Nephron progenitor cell (in vitro differentiated cells): ENCODE results near the gene MAN1C1.

Experiments
- DNase-seq: peaks from one replicate; pipeline ENCODE4 v3.0.0; 2021
- H3K27ac Mint-ChIP-seq: 2 replicates; pipeline ENCODE4 v1.8.0; 2021; ENCODE audit warnings: mild to moderate bottlenecking, moderate library complexity, mixed read lengths
- H3K27me3 Mint-ChIP-seq: 2 replicates; pipeline ENCODE4 v1.8.0; 2021; ENCODE audit warnings: mild to moderate bottlenecking, low read depth, mixed read lengths; ENCODE audit not compliant: poor library complexity
- H3K36me3 Mint-ChIP-seq: 2 replicates; pipeline ENCODE4 v1.8.0; 2021; ENCODE audit warnings: low read depth, mixed read lengths
- H3K4me1 Mint-ChIP-seq: 2 replicates; pipeline ENCODE4 v1.8.0; 2021; ENCODE audit warnings: mixed read lengths
- H3K4me3 Mint-ChIP-seq: 2 replicates; pipeline ENCODE4 v1.8.0; 2021; ENCODE audit warnings: mild to moderate bottlenecking, moderate library complexity, mixed read lengths
- H3K9me3 Mint-ChIP-seq: 2 replicates; pipeline ENCODE4 v1.8.0; 2021; ENCODE audit warnings: mild to moderate bottlenecking, moderate library complexity, mixed read lengths
- TF ChIP-seq, protein P1 (sequence below): fragments of 200-600 bp; sonication (generic); IDR thresholded peaks from 2 replicates; pipeline ENCODE4 v1.5.0; 2021; ENCODE audit warnings: antibody characterized with exemption

The MAN1C1 gene

GRCh38 chr1:25816112-25816718 is 199.6 kb downstream of the MAN1C1 start:
- Mint-ChIP-seq H3K4me1 (peaks cover 30% of the 10 kb centered on the region), H3K27me3 (no peaks in the 10 kb centered on the region), H3K4me3 (no peak overlapping the region), H3K27ac (no peak overlapping the region), H3K36me3 (no peaks in the 10 kb centered on the region), H3K9me3 (no peaks in the 10 kb centered on the region)
- TF ChIP-seq, protein P1, sequence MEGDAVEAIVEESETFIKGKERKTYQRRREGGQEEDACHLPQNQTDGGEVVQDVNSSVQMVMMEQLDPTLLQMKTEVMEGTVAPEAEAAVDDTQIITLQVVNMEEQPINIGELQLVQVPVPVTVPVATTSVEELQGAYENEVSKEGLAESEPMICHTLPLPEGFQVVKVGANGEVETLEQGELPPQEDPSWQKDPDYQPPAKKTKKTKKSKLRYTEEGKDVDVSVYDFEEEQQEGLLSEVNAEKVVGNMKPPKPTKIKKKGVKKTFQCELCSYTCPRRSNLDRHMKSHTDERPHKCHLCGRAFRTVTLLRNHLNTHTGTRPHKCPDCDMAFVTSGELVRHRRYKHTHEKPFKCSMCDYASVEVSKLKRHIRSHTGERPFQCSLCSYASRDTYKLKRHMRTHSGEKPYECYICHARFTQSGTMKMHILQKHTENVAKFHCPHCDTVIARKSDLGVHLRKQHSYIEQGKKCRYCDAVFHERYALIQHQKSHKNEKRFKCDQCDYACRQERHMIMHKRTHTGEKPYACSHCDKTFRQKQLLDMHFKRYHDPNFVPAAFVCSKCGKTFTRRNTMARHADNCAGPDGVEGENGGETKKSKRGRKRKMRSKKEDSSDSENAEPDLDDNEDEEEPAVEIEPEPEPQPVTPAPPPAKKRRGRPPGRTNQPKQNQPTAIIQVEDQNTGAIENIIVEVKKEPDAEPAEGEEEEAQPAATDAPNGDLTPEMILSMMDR, result no peak
- no peak for DNase-seq

DNA sequence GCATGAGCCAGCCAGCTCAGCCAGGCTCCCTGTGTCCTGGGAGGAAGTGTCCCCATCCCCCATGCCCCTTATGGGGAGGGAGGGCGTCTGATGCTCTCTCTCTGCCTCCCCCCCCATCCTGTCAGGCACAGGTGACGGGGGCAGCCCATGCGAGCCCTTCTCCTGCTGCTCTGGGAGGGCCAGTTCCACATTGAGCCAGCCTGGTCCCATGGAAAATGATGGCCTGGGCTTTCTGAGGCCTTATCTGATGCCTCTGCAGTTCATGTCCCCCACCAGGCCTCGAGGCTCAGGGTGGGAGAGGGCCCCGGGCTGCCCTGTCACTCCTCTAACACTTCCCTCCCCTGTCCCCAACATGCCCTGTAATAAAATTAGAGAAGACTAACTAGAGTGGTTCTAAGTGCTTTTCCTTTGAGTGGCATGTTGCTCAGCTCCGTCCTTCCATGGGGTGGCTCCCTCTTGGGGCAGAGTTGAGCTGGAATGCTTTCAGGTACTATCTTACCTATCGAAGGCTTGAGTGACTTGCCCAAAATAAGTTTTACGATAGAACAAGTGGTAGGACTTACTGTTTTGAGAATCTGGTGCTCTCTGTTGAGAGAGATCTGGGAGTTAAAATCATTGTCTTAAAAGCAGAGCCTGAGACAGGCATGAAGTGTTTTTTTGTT is 201.4 kb downstream of the MAN1C1 start:
- DNase-seq, result no peak
- peak overlapping the region; percentile 99 for H3K4me3 Mint-ChIP-seq
- peaks cover 42% of the 10 kb centered on the region for H3K4me1 Mint-ChIP-seq
- peaks cover under 1% of the 10 kb centered on the region for H3K27me3 Mint-ChIP-seq
- H3K36me3 Mint-ChIP-seq, result no peaks in the 10 kb centered on the region
- TF ChIP-seq, protein P1, result no peak
- H3K27ac Mint-ChIP-seq, result peak overlapping the region; percentile 60
- H3K9me3 Mint-ChIP-seq, result no peaks in the 10 kb centered on the region

- Mint-ChIP-seq H3K4me1 (peaks cover 42% of the 10 kb centered on the region), H3K9me3 (no peaks in the 10 kb centered on the region), H3K4me3 (peak overlapping the region; percentile 99), H3K27me3 (peaks cover 3% of the 10 kb centered on the region), H3K36me3 (no peaks in the 10 kb centered on the region), H3K27ac (peak overlapping the region; percentile 99)
- no peak for DNase-seq
- TF ChIP-seq, protein P1, result no peak
Observed at GRCh38 chr1:25818569-25818968, 202.0 kb downstream of the MAN1C1 start.

GRCh38 chr1:25819491-25820246 is 203.1 kb downstream of the MAN1C1 start, which contains the start of gene MTFR1L:
Gene MTFR1L (plus strand): TSS chr1:25819954. CDS start chr1:25823105, 3,151 bp downstream.
- Mint-ChIP-seq H3K27ac (peak within 1 kb of the TSS; percentile 99), H3K4me3 (peak within 1 kb of the TSS; percentile 99), H3K4me1 (peaks cover 42% of the 10 kb centered on the region), H3K36me3 (no peaks in the 10 kb centered on the region), H3K27me3 (peaks cover 3% of the 10 kb centered on the region), H3K9me3 (no peaks in the 10 kb centered on the region)
- DNase-seq, result peak; percentile 88
- TF ChIP-seq, protein P1, result no peak

GRCh38 chr1:25820247-25821111 is 203.9 kb downstream of the MAN1C1 start:
- DNase-seq, result peak; percentile 56
- Mint-ChIP-seq H3K36me3 (no peaks in the 10 kb centered on the region), H3K9me3 (no peaks in the 10 kb centered on the region), H3K27ac (peak overlapping the region; percentile 75), H3K4me1 (peaks cover 42% of the 10 kb centered on the region), H3K4me3 (peak overlapping the region; percentile 99), H3K27me3 (peaks cover 3% of the 10 kb centered on the region)
- TF ChIP-seq, protein P1, result no peak
